Measurements from ENCODE around the gene SLC25A34.

SLC25A34 gene

GRCh38 chr1:15786581-15786980, 50.5 kb downstream of the SLC25A34 start:
- DNase-seq, result no peak

- no peak for DNase-seq
Observed at GRCh38 chr1:15788624-15789301, 52.7 kb downstream of the SLC25A34 start.
